HL-60 (cell line): ENCODE measurements around the gene KNOP1.

Source experiments
- GABPA ChIP-seq: IDR thresholded peaks from 2 replicates; pipeline ENCODE4 v1.6.1; 2012; ENCODE audit warnings: low read depth
- POLR2AphosphoS5 ChIP-seq: IDR thresholded peaks from 2 replicates; pipeline ENCODE4 v1.6.1; 2012; ENCODE audit warnings: low read depth
- TF ChIP-seq, protein P1 (sequence below): IDR thresholded peaks from one replicate; pipeline ENCODE4 v1.5.1; 2011; ENCODE audit warnings: low read length, control low read depth, inconsistent platforms; ENCODE audit not compliant: insufficient read depth
- TF ChIP-seq, protein P2 (sequence below): IDR thresholded peaks from 2 replicates; pipeline ENCODE4 v1.6.1; 2012; ENCODE audit warnings: low read depth; ENCODE audit not compliant: insufficient replicate concordance

DNA sequence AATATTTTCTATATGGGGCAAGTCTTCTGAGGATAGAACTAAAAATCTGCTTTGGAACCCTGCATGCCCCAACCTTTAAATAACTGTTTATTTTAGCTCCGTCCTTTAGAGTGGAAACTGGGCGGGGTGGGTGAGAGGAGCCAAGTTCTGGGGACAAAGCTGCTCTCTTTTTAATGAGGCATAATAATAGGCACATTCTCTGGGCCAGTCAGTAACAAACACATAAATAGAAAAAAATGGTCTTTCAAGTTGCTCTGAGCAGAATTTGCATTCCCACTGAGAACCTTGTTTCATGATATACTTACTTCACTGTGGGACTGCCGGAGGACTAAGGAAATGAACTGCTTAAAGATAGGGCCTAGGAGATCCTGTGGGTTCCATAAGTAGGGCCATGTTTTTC, 51.5 kb downstream of the KNOP1 start:
- TF ChIP-seq, protein P1, sequence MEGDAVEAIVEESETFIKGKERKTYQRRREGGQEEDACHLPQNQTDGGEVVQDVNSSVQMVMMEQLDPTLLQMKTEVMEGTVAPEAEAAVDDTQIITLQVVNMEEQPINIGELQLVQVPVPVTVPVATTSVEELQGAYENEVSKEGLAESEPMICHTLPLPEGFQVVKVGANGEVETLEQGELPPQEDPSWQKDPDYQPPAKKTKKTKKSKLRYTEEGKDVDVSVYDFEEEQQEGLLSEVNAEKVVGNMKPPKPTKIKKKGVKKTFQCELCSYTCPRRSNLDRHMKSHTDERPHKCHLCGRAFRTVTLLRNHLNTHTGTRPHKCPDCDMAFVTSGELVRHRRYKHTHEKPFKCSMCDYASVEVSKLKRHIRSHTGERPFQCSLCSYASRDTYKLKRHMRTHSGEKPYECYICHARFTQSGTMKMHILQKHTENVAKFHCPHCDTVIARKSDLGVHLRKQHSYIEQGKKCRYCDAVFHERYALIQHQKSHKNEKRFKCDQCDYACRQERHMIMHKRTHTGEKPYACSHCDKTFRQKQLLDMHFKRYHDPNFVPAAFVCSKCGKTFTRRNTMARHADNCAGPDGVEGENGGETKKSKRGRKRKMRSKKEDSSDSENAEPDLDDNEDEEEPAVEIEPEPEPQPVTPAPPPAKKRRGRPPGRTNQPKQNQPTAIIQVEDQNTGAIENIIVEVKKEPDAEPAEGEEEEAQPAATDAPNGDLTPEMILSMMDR = no peak
- TF ChIP-seq GABPA (no peak), POLR2AphosphoS5 (no peak)
- TF ChIP-seq, protein P2, sequence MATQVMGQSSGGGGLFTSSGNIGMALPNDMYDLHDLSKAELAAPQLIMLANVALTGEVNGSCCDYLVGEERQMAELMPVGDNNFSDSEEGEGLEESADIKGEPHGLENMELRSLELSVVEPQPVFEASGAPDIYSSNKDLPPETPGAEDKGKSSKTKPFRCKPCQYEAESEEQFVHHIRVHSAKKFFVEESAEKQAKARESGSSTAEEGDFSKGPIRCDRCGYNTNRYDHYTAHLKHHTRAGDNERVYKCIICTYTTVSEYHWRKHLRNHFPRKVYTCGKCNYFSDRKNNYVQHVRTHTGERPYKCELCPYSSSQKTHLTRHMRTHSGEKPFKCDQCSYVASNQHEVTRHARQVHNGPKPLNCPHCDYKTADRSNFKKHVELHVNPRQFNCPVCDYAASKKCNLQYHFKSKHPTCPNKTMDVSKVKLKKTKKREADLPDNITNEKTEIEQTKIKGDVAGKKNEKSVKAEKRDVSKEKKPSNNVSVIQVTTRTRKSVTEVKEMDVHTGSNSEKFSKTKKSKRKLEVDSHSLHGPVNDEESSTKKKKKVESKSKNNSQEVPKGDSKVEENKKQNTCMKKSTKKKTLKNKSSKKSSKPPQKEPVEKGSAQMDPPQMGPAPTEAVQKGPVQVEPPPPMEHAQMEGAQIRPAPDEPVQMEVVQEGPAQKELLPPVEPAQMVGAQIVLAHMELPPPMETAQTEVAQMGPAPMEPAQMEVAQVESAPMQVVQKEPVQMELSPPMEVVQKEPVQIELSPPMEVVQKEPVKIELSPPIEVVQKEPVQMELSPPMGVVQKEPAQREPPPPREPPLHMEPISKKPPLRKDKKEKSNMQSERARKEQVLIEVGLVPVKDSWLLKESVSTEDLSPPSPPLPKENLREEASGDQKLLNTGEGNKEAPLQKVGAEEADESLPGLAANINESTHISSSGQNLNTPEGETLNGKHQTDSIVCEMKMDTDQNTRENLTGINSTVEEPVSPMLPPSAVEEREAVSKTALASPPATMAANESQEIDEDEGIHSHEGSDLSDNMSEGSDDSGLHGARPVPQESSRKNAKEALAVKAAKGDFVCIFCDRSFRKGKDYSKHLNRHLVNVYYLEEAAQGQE = no peak
